H7 (cell line): Measurements from ENCODE around the gene DCXR. TPM values are rescaled to one million over a fixed set of nuclear protein-coding genes. Genes with fewer than 3 reads are reported as not detected.

Experiments
- DNase-seq: peaks from one replicate; pipeline ENCODE4 v3.0.0; 2012
- H3K27me3 ChIP-seq: 2 replicates; pipeline ENCODE4 v1.6.0; 2011; ENCODE audit warnings: mild to moderate bottlenecking, low read length; ENCODE audit not compliant: control insufficient read depth, insufficient read depth
- H3K36me3 ChIP-seq: replicated peaks from 2 replicates; pipeline ENCODE4 v1.5.1; 2011; ENCODE audit warnings: low read length; ENCODE audit not compliant: control insufficient read depth, insufficient read depth
- H3K4me3 ChIP-seq: 2 replicates; pipeline ENCODE4 v1.5.1; 2011; ENCODE audit warnings: low read depth, mild to moderate bottlenecking, control low read depth, low read length, moderate library complexity; ENCODE audit not compliant: insufficient read depth
- total RNA-seq: library from RNA; depleted of rRNA; stranded (reverse); fragments of >200 nt; shearing (Covaris generic); gene quantifications from 2 replicates; pipeline ENCODE4 v1.2.3, GENCODE V29; 2014

Gene DCXR
- total RNA-seq, 1 experiment from 2014 or later: 110 TPM

- Histone ChIP-seq H3K36me3 (peaks cover 20% of the 10 kb centered on the region), H3K27me3 (no peaks in the 10 kb centered on the region), H3K4me3 (no peak overlapping the region)
- DNase-seq: no peak
Measured at GRCh38 chr17:82078433-82078832, 40.9 kb upstream of the DCXR start.

GRCh38 chr17:82077617-82078358 lies 40.3 kb upstream of the DCXR start:
- H3K36me3 ChIP-seq: peaks cover 15% of the 10 kb centered on the region
- peak; percentile 77 for DNase-seq
- no peaks in the 10 kb centered on the region for H3K27me3 ChIP-seq

GRCh38 chr17:82076785-82077591 lies 39.5 kb upstream of the DCXR start:
- Histone ChIP-seq H3K36me3 (peaks cover 10% of the 10 kb centered on the region), H3K4me3 (no peak overlapping the region), H3K27me3 (no peaks in the 10 kb centered on the region)
- peak; percentile 79 for DNase-seq

More at GRCh38 chr17:82077617-82078358, 40.3 kb upstream of the DCXR start:
- H3K4me3 ChIP-seq: no peak overlapping the region

GRCh38 chr17:82076018-82076784 lies 38.7 kb upstream of the DCXR start:
- H3K27me3 ChIP-seq: no peaks in the 10 kb centered on the region
- DNase-seq: no peak
- H3K36me3 ChIP-seq: peaks cover 6% of the 10 kb centered on the region
- no peak overlapping the region for H3K4me3 ChIP-seq

- no peak for DNase-seq
- Histone ChIP-seq H3K27me3 (no peaks in the 10 kb centered on the region), H3K4me3 (no peak overlapping the region), H3K36me3 (no peaks in the 10 kb centered on the region)
Measured at GRCh38 chr17:82073446-82073845, 35.9 kb upstream of the DCXR start.

- DNase-seq: no peak
- Histone ChIP-seq H3K36me3 (no peaks in the 10 kb centered on the region), H3K4me3 (no peak overlapping the region), H3K27me3 (no peaks in the 10 kb centered on the region)
Measured at GRCh38 chr17:82072827-82073226, 35.3 kb upstream of the DCXR start.

GRCh38 chr17:82070611-82071010 lies 33.1 kb upstream of the DCXR start:
- no peaks in the 10 kb centered on the region for H3K27me3 ChIP-seq
- no peaks in the 10 kb centered on the region for H3K36me3 ChIP-seq
- DNase-seq: no peak
- no peak overlapping the region for H3K4me3 ChIP-seq

- DNase-seq: peak; percentile 98
- Histone ChIP-seq H3K27me3 (no peaks in the 10 kb centered on the region), H3K4me3 (peak within 1 kb of the TSS; percentile 81), H3K36me3 (peaks cover 5% of the 10 kb centered on the region)
Measured at GRCh38 chr17:82065638-82066303, 28.3 kb upstream of the DCXR start, which contains the start of gene DUS1L. TSS of gene DUS1L (minus strand) at chr17:82065804. CDS start at chr17:82065059, 745 bp downstream.

GRCh38 chr17:82065193-82065637 lies 27.7 kb upstream of the DCXR start:
- Histone ChIP-seq H3K27me3 (no peaks in the 10 kb centered on the region), H3K4me3 (peak overlapping the region; percentile 81), H3K36me3 (peaks cover 6% of the 10 kb centered on the region)
- DNase-seq: peak; percentile 90

GRCh38 chr17:82064433-82065192 lies 27.1 kb upstream of the DCXR start:
- DNase-seq: no peak
- no peaks in the 10 kb centered on the region for H3K27me3 ChIP-seq
- peak overlapping the region; percentile 81 for H3K4me3 ChIP-seq

GRCh38 chr17:82063424-82064415 lies 26.2 kb upstream of the DCXR start:
- no peak overlapping the region for H3K4me3 ChIP-seq

More at GRCh38 chr17:82064433-82065192, 27.1 kb upstream of the DCXR start:
- H3K36me3 ChIP-seq: peaks cover 8% of the 10 kb centered on the region

GRCh38 chr17:82062984-82063368 lies 25.5 kb upstream of the DCXR start:
- Histone ChIP-seq H3K36me3 (peaks cover 9% of the 10 kb centered on the region), H3K27me3 (no peaks in the 10 kb centered on the region), H3K4me3 (no peak overlapping the region)
- no peak for DNase-seq

More at GRCh38 chr17:82063424-82064415, 26.2 kb upstream of the DCXR start:
- Histone ChIP-seq H3K36me3 (peaks cover 9% of the 10 kb centered on the region), H3K27me3 (no peaks in the 10 kb centered on the region)
- DNase-seq: no peak
